ENCODE measurements around the gene TMEM171.

Gene TMEM171

GRCh38 chr5:73122875-73123810, 2.8 kb downstream of the TMEM171 start:
- DNase-seq = no peak

- DNase-seq = no peak
These were observed 4.9 kb downstream of the TMEM171 start for GRCh38 chr5:73125289-73125688.

DNA sequence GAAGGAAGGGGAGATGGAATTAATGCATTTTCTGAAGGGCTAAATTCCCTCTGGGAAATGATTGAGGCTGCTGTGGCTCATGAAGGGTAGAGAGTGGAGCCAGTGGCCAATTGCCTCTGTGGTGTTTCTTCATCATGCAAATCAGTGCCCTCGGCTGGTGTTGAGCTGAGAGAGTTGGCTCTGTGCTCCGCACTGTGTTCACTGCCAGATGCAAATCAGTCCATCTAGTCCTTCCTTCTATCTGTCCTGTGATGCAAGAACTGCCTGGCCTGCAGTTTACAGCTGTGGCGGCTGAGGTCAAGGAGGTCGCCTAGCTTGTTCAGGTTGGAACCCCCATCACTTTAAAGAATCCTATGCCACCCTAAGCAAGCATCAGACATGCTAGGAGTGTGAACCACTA, 6.0 kb downstream of the TMEM171 start:
- no peak for DNase-seq

GRCh38 chr5:73126957-73127356, 6.6 kb downstream of the TMEM171 start:
- DNase-seq = no peak

DNA sequence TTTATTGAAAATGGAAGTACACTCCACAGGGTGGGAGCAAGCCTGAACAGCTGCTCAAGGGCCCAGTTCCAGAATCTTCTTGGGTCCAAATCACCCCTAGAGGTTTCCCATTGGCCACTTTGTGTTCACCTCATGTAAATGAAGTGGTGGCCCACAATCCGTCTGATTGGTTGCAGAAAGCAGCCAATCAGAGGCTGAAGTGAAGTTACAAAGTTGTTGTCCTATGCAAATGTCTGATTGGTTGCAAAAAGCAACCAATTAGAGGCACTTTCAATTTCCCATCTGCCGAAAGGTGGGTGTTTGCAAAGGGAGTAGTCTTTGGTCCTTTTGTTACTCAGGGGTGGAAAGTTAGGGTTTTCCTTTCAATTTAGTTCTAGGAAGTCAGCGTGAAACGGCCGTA, 8.8 kb downstream of the TMEM171 start:
- DNase-seq = no peak

GRCh38 chr5:73130811-73131210, 10.4 kb downstream of the TMEM171 start:
- DNase-seq = no peak

DNA sequence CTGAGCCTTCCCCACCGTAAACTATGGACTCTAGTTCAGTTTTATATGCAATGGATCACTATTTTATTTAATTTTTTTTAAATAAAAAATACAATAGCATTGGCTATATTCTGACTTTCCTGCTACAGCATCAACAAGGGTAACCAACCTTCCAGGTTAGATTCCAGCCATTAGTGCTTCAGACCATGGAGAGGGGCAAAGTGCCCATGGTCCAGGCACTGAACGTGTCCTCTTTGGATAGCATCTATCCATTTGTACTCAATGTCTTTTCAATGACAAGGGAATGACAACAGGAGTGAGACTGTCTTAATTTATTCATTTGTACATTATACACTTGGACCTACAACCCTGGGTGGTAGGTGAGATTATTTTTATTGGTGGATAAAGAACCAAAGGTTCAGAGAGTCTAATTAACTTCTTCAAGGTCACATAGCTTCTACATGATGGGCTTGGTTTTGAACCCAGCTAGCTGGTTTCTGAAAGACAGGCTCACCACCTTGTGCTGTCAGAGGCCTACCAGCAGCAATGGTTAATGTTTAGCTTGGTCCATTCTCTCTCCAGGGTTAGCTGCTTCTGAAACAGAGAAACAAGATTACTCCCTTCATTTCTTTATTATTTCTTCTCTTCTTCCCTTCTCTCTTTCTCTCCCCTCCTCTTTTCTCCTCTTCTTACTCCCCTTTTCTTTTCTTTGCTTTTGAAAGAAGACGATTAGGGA, 11.5 kb downstream of the TMEM171 start:
- no peak for DNase-seq

DNA sequence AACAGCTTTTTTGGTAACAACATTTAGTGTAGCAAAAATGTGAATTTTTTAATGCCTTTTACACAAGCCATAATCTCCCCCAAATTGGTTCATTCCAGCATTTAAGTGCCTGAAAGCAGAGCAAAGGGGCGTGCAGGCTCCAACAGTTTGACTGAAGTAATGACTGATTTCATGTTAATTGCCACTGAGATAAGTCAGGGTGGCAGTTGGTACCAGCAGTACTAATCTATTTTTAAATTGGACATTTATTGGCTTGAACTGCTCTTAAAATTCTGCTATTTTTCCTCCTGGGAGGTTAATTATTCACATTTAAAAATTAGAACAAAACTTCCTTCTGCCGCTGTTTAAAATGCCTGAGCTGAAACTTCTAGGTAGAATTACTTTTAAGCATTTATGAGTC, 12.4 kb downstream of the TMEM171 start:
- no peak for DNase-seq

DNA sequence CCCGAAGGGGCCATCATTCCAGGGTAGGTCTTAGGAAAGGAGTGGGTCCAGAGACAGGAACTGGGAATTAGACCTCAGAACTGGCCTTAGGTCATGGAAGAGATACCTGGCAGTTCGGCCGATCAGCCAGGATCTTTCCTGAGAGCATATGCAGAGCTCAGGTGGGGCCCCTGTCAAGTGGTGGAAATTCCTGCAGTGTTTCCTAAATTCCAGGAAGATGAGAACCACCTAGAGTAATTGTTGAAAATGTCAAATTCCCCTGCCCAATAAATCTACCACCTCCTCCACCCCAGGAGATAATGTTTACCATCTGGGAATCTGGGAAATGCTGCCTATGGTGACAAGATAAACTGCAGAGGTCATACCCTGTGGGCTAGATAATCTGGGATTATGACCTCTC, 14.6 kb downstream of the TMEM171 start:
- DNase-seq = no peak

DNA sequence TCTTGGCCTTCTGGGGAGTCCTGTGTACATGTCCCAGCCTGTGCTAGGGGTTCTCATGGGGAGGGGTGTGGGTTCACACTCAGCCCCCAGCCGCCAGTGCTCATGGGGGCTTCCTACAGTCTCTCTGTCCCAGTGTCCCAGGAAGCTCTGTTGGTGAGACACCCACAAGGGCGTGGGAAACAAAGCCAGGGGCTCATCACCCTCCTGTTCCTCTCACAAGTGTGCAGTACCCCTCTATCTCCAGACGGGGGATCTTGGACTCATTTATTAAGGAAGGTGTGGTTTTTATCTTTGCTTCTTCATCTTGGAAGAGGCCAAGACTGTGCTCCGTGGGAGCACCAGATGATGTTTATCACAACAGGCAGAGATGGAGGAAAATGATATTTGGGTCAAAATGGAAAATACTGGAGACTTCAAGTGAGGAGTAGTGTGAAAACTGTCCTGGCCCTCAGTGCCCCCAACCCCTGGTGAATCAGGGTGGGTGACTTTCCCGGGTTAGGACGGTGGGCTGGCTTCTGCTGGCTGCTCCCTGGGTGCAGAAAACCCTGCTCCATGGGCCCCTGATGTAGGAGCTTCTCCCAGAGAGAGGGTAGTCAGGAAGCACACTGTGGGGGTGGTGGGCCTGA, 15.2 kb downstream of the TMEM171 start:
- no peak for DNase-seq

DNA sequence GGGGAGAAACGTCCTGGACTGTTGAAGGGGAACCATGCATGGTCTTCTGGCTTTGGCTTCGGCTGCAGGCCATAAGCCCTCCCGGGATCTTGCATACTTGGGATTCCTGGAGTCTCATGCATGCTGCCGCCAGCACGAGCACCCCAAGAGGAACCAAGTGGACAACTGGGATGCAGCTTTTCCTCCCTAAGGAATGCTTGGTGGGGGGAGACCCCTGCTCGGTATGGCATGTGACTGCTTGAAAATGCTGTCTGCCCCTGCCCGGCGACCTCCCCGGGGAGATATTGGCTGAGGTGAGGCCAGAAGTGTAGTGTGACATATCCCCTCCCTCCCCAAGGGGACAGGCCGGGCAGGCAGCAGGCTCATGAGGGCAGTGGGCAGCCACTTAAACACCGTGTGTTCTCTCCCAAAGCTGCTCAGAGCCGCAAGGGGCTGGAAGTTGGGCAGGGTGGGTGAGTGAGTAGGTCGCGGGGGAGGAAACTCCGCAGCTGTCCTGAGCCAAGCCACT, 15.7 kb downstream of the TMEM171 start:
- DNase-seq = no peak

DNA sequence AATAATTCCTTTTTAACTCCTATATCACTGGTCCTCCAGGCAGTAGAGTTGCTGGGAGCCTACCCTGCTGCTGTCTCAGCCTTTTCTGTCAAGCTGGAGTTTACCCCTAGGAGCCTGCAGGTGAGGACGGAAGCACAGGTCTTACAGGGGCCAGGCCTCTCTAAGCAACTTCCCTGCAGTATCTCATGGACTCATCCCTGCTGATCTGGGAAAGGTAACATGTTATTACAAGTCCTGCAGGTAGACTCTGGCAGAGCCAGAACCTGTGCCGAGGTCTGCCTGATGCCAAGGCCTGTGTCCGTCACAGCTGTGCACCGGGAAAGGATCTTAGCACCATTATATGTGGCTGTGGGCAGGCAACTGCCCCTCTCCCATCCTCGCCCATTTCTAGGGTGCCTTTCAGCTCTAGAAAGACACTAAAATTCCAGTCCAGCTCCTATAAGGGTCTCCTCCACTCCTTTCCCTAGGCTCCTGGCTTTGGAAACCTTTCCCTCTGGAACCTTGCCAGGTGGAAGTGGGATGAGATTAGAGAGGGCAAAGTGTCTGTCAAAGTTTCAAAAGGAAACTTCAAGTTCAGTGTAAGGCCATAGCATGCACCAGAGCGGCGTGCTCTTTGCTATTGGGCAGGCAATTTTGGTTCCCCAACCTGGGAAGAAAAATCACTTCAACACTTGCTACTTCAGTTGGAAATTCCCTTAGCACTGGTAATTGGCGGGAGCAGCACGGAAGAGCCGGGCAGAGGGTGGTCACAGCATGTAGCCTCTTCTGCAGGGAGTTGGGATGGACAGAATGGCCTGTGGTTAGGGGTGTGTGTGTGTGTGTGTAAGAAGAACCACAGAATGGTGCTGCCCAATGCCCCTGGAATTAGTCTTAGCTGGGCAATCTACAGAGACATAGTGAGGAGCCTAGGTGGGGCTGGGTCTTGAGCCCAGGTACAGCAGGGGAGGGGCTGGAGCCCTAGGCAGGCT, 17.5 kb downstream of the TMEM171 start:
- DNase-seq = no peak

GRCh38 chr5:73139485-73139884, 19.1 kb downstream of the TMEM171 start:
- no peak for DNase-seq

DNA sequence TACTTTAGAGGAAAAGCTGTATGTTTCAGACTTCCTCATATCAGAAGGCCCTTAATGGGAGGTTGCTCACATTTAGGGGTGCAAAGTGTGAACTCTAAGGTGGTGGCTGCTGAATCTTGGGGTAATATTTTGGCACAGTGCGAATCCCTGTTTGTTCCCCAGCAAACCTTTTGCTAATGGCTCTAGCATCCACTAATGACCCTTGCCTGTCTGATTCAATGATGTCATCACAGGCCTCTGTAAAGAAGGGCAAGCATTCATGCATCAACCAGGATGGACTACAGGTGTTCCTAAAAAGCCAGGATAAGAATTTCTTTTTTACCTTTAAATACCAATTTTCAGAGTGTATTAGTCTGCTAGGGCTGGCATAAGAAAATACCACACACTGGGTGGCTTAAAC, 20.4 kb downstream of the TMEM171 start:
- no peak for DNase-seq

DNA sequence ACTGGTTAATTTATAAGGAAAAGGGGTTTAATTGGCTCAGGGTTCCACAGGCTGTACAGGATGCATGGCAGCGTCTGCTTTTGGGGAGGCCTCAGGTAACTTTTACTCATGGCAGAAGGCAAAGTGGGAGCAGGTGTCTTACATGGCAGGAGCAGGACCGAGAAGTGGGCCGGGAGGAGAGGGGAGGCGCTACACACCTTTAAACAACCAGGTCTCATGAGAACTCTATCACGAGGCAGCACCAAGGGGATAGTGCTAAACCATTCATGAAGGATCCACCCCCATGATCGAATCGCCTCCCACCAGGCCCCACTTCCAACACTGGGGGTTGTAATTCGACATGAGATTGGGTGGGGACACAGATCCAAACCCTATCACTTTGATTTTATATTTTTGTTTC, 21.7 kb downstream of the TMEM171 start:
- no peak for DNase-seq

DNA sequence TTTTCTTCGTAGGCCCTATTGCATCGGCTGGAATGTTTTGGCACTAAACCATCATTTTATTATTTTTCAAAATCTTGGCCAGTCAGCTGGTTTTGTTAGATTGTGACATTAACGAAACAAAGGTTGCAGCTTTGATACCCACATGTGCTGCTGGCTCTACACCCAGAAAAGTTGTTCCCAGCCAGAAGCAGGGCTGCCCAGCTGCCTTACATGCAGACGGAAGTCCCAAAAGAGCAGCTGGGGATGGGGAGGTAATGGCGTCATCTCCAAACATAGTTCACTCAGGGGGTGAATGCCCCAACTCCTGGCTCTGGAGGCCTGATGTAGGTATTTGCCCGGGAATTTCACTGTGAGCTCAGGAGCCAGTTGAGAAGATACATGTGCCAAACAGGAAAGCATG, 23.3 kb downstream of the TMEM171 start:
- DNase-seq = no peak

DNA sequence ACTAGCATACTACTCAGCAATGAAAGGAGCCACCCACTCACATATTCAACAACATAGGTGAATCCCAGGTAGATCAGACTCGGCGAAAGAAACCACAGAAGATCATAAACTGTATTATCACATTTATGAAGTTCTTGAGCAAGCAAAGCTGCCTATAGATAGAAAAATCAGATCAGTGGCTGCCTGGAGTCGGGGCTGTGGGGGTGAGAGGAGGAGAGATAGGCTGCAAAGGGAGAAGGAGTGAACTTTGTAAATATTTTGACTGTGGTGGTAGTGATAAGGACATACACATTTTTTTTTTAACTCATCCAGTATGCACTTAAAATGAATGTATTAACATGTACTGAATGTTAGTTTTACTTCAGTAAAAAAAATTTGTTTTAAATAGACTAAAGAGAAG, 29.2 kb downstream of the TMEM171 start:
- DNase-seq = no peak

DNA sequence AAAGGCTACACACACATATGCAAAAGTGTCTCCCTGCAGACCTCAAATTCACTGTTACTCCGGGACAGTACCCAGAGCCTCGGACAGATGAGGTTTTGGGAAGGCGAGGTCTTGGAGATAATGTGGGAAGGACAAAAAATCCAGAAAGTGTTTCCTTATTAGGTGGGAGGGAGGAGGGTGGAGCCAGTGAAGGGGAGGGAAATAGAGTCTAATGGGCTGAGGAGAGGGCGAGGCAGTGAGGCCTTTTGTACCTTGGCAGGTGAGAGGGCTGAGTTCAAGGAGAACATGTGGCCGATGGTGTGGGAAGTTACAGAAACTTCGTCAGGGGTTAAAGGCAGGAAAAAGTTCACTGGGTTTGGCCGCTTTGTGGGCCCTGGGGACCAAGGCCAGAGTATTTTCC, 30.5 kb downstream of the TMEM171 start:
- DNase-seq = no peak

GRCh38 chr5:73151766-73152410, 31.5 kb downstream of the TMEM171 start:
- DNase-seq = no peak

GRCh38 chr5:73152411-73153388, 32.3 kb downstream of the TMEM171 start:
- no peak for DNase-seq

GRCh38 chr5:73153513-73153912, 33.1 kb downstream of the TMEM171 start:
- no peak for DNase-seq

Data from NCI-H774 (cell line).